Gastrocnemius medialis (tissue), 4 donors: ENCODE measurements around the gene HMCN1.

Experiments used
- POLR2A ChIP-seq, 2 donors: fragments of 450-650 bp; IDR thresholded peaks; one replicate each; pipeline ENCODE4 v1.6.1; 2017; ENCODE audit warnings: antibody characterized with exemption in 2 of 2, mild to moderate bottlenecking in 2 of 2, moderate library complexity in 2 of 2
- TF ChIP-seq, protein P1 (sequence below), 5 experiments: fragments of 450-650 bp in 3 of 5; fragments of 200-600 bp in 2 of 5; sonication (generic) in 2 of 5; IDR thresholded peaks in 4 of 5; conservative IDR thresholded peaks in 1 of 5; 1 replicate in 4 of 5; 2 replicates in 1 of 5; pipeline ENCODE4 v1.5.1; 2016 to 2019; ENCODE audit warnings: antibody characterized with exemption in 5 of 5, mild to moderate bottlenecking in 3 of 5, moderate library complexity in 3 of 5

DNA sequence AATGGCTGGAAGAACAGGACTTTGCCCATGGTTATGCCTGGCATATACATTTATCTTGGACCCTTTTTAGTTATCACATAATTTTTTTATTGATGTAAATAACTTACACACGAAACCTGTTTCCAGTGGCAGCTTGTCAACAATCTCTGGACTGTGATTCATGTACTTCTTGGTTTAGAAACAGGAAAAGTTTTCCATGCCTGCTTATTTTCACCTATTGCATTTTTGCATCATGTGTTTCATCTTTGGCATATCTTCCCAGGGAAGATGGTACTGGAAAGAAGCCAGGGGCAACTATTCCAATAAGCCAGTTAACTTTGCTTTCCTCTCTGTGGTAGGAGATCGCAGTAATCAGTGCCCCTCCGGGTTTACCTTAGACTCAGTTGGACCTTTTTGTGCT, 430.6 kb downstream of the HMCN1 start:
- TF ChIP-seq POLR2A (IDR thresholded peaks at IDR 0.05), result no peak
- TF ChIP-seq, protein P1, sequence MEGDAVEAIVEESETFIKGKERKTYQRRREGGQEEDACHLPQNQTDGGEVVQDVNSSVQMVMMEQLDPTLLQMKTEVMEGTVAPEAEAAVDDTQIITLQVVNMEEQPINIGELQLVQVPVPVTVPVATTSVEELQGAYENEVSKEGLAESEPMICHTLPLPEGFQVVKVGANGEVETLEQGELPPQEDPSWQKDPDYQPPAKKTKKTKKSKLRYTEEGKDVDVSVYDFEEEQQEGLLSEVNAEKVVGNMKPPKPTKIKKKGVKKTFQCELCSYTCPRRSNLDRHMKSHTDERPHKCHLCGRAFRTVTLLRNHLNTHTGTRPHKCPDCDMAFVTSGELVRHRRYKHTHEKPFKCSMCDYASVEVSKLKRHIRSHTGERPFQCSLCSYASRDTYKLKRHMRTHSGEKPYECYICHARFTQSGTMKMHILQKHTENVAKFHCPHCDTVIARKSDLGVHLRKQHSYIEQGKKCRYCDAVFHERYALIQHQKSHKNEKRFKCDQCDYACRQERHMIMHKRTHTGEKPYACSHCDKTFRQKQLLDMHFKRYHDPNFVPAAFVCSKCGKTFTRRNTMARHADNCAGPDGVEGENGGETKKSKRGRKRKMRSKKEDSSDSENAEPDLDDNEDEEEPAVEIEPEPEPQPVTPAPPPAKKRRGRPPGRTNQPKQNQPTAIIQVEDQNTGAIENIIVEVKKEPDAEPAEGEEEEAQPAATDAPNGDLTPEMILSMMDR (IDR thresholded peaks at IDR 0.05 in 4 of 5, conservative IDR thresholded peaks at IDR 0.05 in 1 of 5), result no peak
